WTC11 (cell line): ENCODE data around the gene MMS19. TPM values are rescaled to one million over a fixed set of nuclear protein-coding genes. Genes with fewer than 3 reads are reported as not detected.

Experiments used
- ATAC-seq: fragments of 200-7000 bp; cut with Tn5 transposase; 2 replicates; pipeline ENCODE4 v1.10.0; 2021; ENCODE audit warnings: mild to moderate bottlenecking, moderate library complexity
- CTCF ChIA-PET: fragments of 300-600 bp; sonication (Branson Sonifier 250); formaldehyde crosslinking; loops from one replicate; lab custom pipeline; 2021; ENCODE audit warnings: antibody characterized with exemption; lab: Charles Lee
- POLR2A ChIA-PET: fragments of 350-600 bp; sonication (Branson Sonifier 250); formaldehyde crosslinking; loops from one replicate; lab custom pipeline; 2021; ENCODE audit warnings: antibody characterized with exemption; lab: Charles Lee
- DNase-seq: peaks from one replicate; pipeline ENCODE4 v3.0.0; 2021; ENCODE audit warnings: low spot score
- H3K27ac Mint-ChIP-seq: 2 replicates; pipeline ENCODE4 v1.8.0; 2021; ENCODE audit warnings: mixed read lengths
- H3K27me3 Mint-ChIP-seq: 2 replicates; pipeline ENCODE4 v1.8.0; 2021; ENCODE audit warnings: low read depth, mild to moderate bottlenecking, moderate library complexity, mixed read lengths
- H3K36me3 Mint-ChIP-seq: 2 replicates; pipeline ENCODE4 v1.8.0; 2021; ENCODE audit warnings: mixed read lengths
- H3K4me1 Mint-ChIP-seq: 2 replicates; pipeline ENCODE4 v1.8.0; 2022; ENCODE audit warnings: mixed read lengths
- H3K4me3 Mint-ChIP-seq: 2 replicates; pipeline ENCODE4 v1.8.0; 2021; ENCODE audit warnings: mild to moderate bottlenecking, moderate library complexity, mixed read lengths
- H3K9me3 Mint-ChIP-seq: 2 replicates; pipeline ENCODE4 v1.8.0; 2021; ENCODE audit warnings: mixed read lengths
- CREB1 ChIP-seq: sonication (generic); formaldehyde crosslinking; IDR thresholded peaks from 2 replicates; pipeline ENCODE4 v1.8.0; 2023; ENCODE audit warnings: mild to moderate bottlenecking, missing genetic modification reagents
- E2F4 ChIP-seq: sonication (generic); formaldehyde crosslinking; IDR thresholded peaks from 2 replicates; pipeline ENCODE4 v1.8.1; 2022; ENCODE audit warnings: low read depth, mild to moderate bottlenecking, moderate library complexity, missing genetic modification reagents, borderline replicate concordance
- EMX1 ChIP-seq: fragments of 250-450 bp; sonication (Bioruptor Pico); IDR thresholded peaks from 2 replicates; pipeline ENCODE4 v1.8.0; 2021; ENCODE audit warnings: mild to moderate bottlenecking
- JUN ChIP-seq: sonication (generic); formaldehyde crosslinking; IDR thresholded peaks from 2 replicates; pipeline ENCODE4 v1.8.0; 2023; ENCODE audit warnings: mild to moderate bottlenecking, missing genetic modification reagents
- MAX ChIP-seq: sonication (generic); formaldehyde crosslinking; IDR thresholded peaks from 2 replicates; pipeline ENCODE4 v1.8.0; 2022; ENCODE audit warnings: mild to moderate bottlenecking, missing genetic modification reagents
- MYBL2 ChIP-seq: sonication (generic); formaldehyde crosslinking; IDR thresholded peaks from 2 replicates; pipeline ENCODE4 v1.8.1; 2023; ENCODE audit warnings: mild to moderate bottlenecking, moderate library complexity, missing genetic modification reagents
- NR1H2 ChIP-seq: sonication (generic); formaldehyde crosslinking; IDR thresholded peaks from 2 replicates; pipeline ENCODE4 v1.9.0; 2021; ENCODE audit warnings: mild to moderate bottlenecking, moderate library complexity, missing genetic modification reagents
- PRRX2 ChIP-seq: fragments of 250-450 bp; sonication (Bioruptor Pico); IDR thresholded peaks from 2 replicates; pipeline ENCODE4 v1.8.0; 2021; ENCODE audit warnings: mild to moderate bottlenecking
- SOX15 ChIP-seq: fragments of 250-450 bp; sonication (Bioruptor Pico); IDR thresholded peaks from 2 replicates; pipeline ENCODE4 v1.9.0; 2021; ENCODE audit warnings: mild to moderate bottlenecking
- TEAD4 ChIP-seq: sonication (generic); formaldehyde crosslinking; IDR thresholded peaks from 2 replicates; pipeline ENCODE4 v1.8.0; 2022; ENCODE audit warnings: mild to moderate bottlenecking, missing genetic modification reagents
- ZSCAN18 ChIP-seq: fragments of 250-450 bp; sonication (Bioruptor Pico); IDR thresholded peaks from 2 replicates; pipeline ENCODE4 v2.1.2; 2022; ENCODE audit warnings: mild to moderate bottlenecking, moderate library complexity
- total RNA-seq: library from RNA; stranded (reverse); gene quantifications from 3 replicates; pipeline ENCODE4 v1.2.3, GENCODE V29; 2021
- TF ChIP-seq, protein P1 (sequence below): fragments of 200-600 bp; IDR thresholded peaks from 2 replicates; pipeline ENCODE4 v1.8.0; 2022; ENCODE audit warnings: antibody characterized with exemption
- TF ChIP-seq, protein P2 (sequence below): sonication (generic); formaldehyde crosslinking; IDR thresholded peaks from 2 replicates; pipeline ENCODE4 v1.8.1; 2022; ENCODE audit warnings: mild to moderate bottlenecking, moderate library complexity, missing genetic modification reagents
- TF ChIP-seq, protein P3 (sequence below): sonication (generic); formaldehyde crosslinking; IDR thresholded peaks from 2 replicates; pipeline ENCODE4 v1.8.0; 2022; ENCODE audit warnings: missing genetic modification reagents
- TF ChIP-seq, protein P4 (sequence below): fragments of 250-450 bp; sonication (Bioruptor Pico); IDR thresholded peaks from 2 replicates; pipeline ENCODE4 v1.9.0; 2021; ENCODE audit warnings: mild to moderate bottlenecking

MMS19 gene
- total RNA-seq, 1 experiment from 2014 or later, result 135 TPM

GRCh38 chr10:97505152-97505551, 6.9 kb upstream of the MMS19 start:
- Mint-ChIP-seq H3K36me3 (no peaks in the 10 kb centered on the region), H3K27ac (no peak overlapping the region), H3K4me3 (no peak overlapping the region), H3K4me1 (peaks cover 29% of the 10 kb centered on the region), H3K27me3 (peaks cover 15% of the 10 kb centered on the region), H3K9me3 (no peaks in the 10 kb centered on the region)
- ATAC-seq (no peak), DNase-seq (no peak)
- POLR2A ChIA-PET, result no interaction called here
- CTCF ChIA-PET, result interaction anchor here (1.0 to 1.5 kb wide), 2 partner anchors 10 to 29 kb away, joined by 3 to 10 read pairs; no protein-coding TSS in a partner anchor
- no peak for TF ChIP-seq SOX15 (CRISPR knock-in tag)

DNA sequence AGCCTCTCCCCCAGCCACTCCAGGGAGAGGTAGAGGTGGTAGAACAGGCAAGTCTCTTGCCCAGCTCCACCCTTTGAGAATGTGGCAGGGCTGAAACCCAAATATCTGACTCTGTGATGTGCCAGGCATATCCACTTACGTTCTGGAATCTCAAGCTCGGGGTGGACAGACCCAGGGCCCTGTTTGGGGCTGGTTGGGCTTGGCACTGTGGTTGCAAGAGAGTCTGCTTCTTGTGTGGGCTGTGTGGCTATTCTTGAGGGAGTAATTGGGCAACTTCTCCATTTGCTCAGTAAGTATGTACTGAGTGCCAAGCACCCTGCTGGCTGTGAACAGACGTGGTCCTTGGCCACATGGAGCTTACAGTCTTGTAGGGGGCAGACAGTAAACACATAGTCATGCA, 5.2 kb upstream of the MMS19 start:
- DNase-seq (no peak), ATAC-seq (no peak)
- H3K36me3 Mint-ChIP-seq, result no peaks in the 10 kb centered on the region
- no peak overlapping the region for H3K4me3 Mint-ChIP-seq
- CTCF ChIA-PET, result no interaction called here
- no peaks in the 10 kb centered on the region for H3K9me3 Mint-ChIP-seq
- no peak overlapping the region for H3K27ac Mint-ChIP-seq
- TF ChIP-seq ZSCAN18 (CRISPR knock-in tag), result no peak
- TF ChIP-seq MYBL2 (CRISPR knock-in tag), result no peak
- TF ChIP-seq E2F4 (CRISPR knock-in tag), result no peak
- no peak for TF ChIP-seq CREB1
- TF ChIP-seq EMX1 (CRISPR knock-in tag), result no peak
- TF ChIP-seq MAX (CRISPR knock-in tag), result no peak
- TF ChIP-seq NR1H2 (CRISPR knock-in tag), result no peak
- TF ChIP-seq, protein P1, sequence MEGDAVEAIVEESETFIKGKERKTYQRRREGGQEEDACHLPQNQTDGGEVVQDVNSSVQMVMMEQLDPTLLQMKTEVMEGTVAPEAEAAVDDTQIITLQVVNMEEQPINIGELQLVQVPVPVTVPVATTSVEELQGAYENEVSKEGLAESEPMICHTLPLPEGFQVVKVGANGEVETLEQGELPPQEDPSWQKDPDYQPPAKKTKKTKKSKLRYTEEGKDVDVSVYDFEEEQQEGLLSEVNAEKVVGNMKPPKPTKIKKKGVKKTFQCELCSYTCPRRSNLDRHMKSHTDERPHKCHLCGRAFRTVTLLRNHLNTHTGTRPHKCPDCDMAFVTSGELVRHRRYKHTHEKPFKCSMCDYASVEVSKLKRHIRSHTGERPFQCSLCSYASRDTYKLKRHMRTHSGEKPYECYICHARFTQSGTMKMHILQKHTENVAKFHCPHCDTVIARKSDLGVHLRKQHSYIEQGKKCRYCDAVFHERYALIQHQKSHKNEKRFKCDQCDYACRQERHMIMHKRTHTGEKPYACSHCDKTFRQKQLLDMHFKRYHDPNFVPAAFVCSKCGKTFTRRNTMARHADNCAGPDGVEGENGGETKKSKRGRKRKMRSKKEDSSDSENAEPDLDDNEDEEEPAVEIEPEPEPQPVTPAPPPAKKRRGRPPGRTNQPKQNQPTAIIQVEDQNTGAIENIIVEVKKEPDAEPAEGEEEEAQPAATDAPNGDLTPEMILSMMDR, result no peak
- TF ChIP-seq, protein P2, sequence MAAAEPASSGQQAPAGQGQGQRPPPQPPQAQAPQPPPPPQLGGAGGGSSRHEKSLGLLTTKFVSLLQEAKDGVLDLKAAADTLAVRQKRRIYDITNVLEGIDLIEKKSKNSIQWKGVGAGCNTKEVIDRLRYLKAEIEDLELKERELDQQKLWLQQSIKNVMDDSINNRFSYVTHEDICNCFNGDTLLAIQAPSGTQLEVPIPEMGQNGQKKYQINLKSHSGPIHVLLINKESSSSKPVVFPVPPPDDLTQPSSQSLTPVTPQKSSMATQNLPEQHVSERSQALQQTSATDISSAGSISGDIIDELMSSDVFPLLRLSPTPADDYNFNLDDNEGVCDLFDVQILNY (CRISPR knock-in tag), result no peak
- no peak for TF ChIP-seq TEAD4
- no peak for TF ChIP-seq SOX15 (CRISPR knock-in tag)
- TF ChIP-seq, protein P3, sequence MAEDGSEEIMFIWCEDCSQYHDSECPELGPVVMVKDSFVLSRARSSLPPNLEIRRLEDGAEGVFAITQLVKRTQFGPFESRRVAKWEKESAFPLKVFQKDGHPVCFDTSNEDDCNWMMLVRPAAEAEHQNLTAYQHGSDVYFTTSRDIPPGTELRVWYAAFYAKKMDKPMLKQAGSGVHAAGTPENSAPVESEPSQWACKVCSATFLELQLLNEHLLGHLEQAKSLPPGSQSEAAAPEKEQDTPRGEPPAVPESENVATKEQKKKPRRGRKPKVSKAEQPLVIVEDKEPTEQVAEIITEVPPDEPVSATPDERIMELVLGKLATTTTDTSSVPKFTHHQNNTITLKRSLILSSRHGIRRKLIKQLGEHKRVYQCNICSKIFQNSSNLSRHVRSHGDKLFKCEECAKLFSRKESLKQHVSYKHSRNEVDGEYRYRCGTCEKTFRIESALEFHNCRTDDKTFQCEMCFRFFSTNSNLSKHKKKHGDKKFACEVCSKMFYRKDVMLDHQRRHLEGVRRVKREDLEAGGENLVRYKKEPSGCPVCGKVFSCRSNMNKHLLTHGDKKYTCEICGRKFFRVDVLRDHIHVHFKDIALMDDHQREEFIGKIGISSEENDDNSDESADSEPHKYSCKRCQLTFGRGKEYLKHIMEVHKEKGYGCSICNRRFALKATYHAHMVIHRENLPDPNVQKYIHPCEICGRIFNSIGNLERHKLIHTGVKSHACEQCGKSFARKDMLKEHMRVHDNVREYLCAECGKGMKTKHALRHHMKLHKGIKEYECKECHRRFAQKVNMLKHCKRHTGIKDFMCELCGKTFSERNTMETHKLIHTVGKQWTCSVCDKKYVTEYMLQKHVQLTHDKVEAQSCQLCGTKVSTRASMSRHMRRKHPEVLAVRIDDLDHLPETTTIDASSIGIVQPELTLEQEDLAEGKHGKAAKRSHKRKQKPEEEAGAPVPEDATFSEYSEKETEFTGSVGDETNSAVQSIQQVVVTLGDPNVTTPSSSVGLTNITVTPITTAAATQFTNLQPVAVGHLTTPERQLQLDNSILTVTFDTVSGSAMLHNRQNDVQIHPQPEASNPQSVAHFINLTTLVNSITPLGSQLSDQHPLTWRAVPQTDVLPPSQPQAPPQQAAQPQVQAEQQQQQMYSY (CRISPR knock-in tag), result no peak
- TF ChIP-seq JUN (CRISPR knock-in tag), result no peak
- TF ChIP-seq, protein P4, sequence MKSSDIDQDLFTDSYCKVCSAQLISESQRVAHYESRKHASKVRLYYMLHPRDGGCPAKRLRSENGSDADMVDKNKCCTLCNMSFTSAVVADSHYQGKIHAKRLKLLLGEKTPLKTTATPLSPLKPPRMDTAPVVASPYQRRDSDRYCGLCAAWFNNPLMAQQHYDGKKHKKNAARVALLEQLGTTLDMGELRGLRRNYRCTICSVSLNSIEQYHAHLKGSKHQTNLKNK (CRISPR knock-in tag), result no peak
- TF ChIP-seq PRRX2, result no peak
- POLR2A ChIA-PET, result interaction anchor here (0.6 kb wide), 1 partner anchor 271 kb away, joined by 3 read pairs; no protein-coding TSS in a partner anchor
- H3K4me1 Mint-ChIP-seq, result peaks cover 25% of the 10 kb centered on the region
- H3K27me3 Mint-ChIP-seq, result peaks cover 21% of the 10 kb centered on the region
